K562 (cell line): ENCODE results near the gene ABHD16A. TPM values are rescaled to one million over a fixed set of nuclear protein-coding genes. Genes with fewer than 3 reads are reported as not detected.

Experiments
- C11orf30 ChIP-seq: fragments of 450-650 bp; IDR thresholded peaks from 2 replicates; pipeline ENCODE4 v1.6.1; 2016; ENCODE audit warnings: low read depth, mild to moderate bottlenecking
- CBFA2T2 ChIP-seq: fragments of 450-650 bp; conservative IDR thresholded peaks from 2 replicates; pipeline ENCODE4 v1.6.1; 2017; ENCODE audit warnings: mild to moderate bottlenecking
- CHCHD3 ChIP-seq: fragments of 250-450 bp; sonication (Bioruptor Pico); IDR thresholded peaks from 2 replicates; pipeline ENCODE4 v2.1.2; 2022; ENCODE audit warnings: mild to moderate bottlenecking
- CSDE1 ChIP-seq, 2 experiments: fragments of 450-650 bp; IDR thresholded peaks; 2 replicates each; pipeline ENCODE4 v1.6.1; 2016; ENCODE audit warnings: mild to moderate bottlenecking in 1 of 2
- DNMT1 ChIP-seq: fragments of 450-650 bp; IDR thresholded peaks from 2 replicates; pipeline ENCODE4 v1.6.1; 2016; ENCODE audit warnings: antibody characterized with exemption, mild to moderate bottlenecking
- FIP1L1 ChIP-seq: fragments of 200-400 bp; formaldehyde crosslinking; IDR thresholded peaks from 2 replicates; pipeline ENCODE4 v1.6.1; 2018; ENCODE audit warnings: mild to moderate bottlenecking, low read depth, low read length; ENCODE audit not compliant: poor library complexity, severe bottlenecking
- FOXJ2 ChIP-seq: fragments of 200-800 bp; sonication (Bioruptor generic); IDR thresholded peaks from 2 replicates; pipeline ENCODE4 v1.6.1; 2016; ENCODE audit warnings: missing genetic modification characterization, missing compliant biosample characterization
- FUS ChIP-seq: fragments of 200-400 bp; formaldehyde crosslinking; optimal IDR thresholded peaks from 2 replicates; pipeline ENCODE3; 2017; ENCODE audit warnings: low read depth, low read length
- HMG20A ChIP-seq: fragments of 450-650 bp; formaldehyde crosslinking; conservative IDR thresholded peaks from 2 replicates; pipeline ENCODE4 v1.4.0; 2020; ENCODE audit warnings: mild to moderate bottlenecking, mixed read lengths
- HNRNPH1 ChIP-seq: fragments of 200-400 bp; formaldehyde crosslinking; optimal IDR thresholded peaks from 2 replicates; pipeline ENCODE3; 2017; ENCODE audit warnings: low read depth, mild to moderate bottlenecking, low read length, moderate library complexity
- IRF1 ChIP-seq: sonication (generic); formaldehyde crosslinking; IDR thresholded peaks from 2 replicates; pipeline ENCODE4 v1.8.0; 2022; ENCODE audit warnings: missing genetic modification reagents, mild to moderate bottlenecking, borderline replicate concordance
- MCM7 ChIP-seq, 2 experiments: fragments of 450-650 bp; IDR thresholded peaks; 2 replicates each; pipeline ENCODE4 v1.6.1; 2016 to 2018
- MTA1 ChIP-seq: fragments of 450-650 bp; IDR thresholded peaks from 2 replicates; pipeline ENCODE4 v1.6.1; 2017; ENCODE audit warnings: borderline replicate concordance
- NFRKB ChIP-seq: fragments of 450-650 bp; IDR thresholded peaks from 2 replicates; pipeline ENCODE4 v1.6.1; 2016; ENCODE audit warnings: low read depth
- RAD21 ChIP-seq, 2 experiments: fragments of 250-450 bp in 1 of 2; fragments of 450-650 bp in 1 of 2; sonication (Bioruptor Pico) in 1 of 2; formaldehyde crosslinking in 1 of 2; IDR thresholded peaks in 1 of 2; conservative IDR thresholded peaks in 1 of 2; 2 replicates each; pipeline versions ENCODE4 v1.4.0 to v1.8.0; 2020 to 2022; ENCODE audit warnings: mild to moderate bottlenecking in 2 of 2, moderate library complexity in 1 of 2
- RNF219 ChIP-seq: fragments of 250-450 bp; sonication (Bioruptor Pico); IDR thresholded peaks from 2 replicates; pipeline ENCODE4 v1.5.0; 2022; ENCODE audit warnings: mild to moderate bottlenecking
- SMARCA4 ChIP-seq: fragments of 450-650 bp; IDR thresholded peaks from 2 replicates; pipeline ENCODE4 v1.6.1; 2016
- SNIP1 ChIP-seq: fragments of 450-650 bp; IDR thresholded peaks from 2 replicates; pipeline ENCODE4 v1.7.1; 2017; ENCODE audit warnings: low read depth, mild to moderate bottlenecking
- STAG1 ChIP-seq: sonication (generic); formaldehyde crosslinking; IDR thresholded peaks from 2 replicates; pipeline ENCODE4 v1.5.0; 2020; ENCODE audit warnings: missing genetic modification reagents, borderline replicate concordance
- U2AF1 ChIP-seq: fragments of 200-400 bp; formaldehyde crosslinking; optimal IDR thresholded peaks from 2 replicates; pipeline ENCODE3; 2017; ENCODE audit warnings: mild to moderate bottlenecking, low read depth, low read length, moderate library complexity
- UBTF ChIP-seq, 2 experiments: IDR thresholded peaks; 2 replicates each; pipeline ENCODE4 v1.6.1; 2012; ENCODE audit warnings: improper control_type of control experiment in 2 of 2, low read depth in 2 of 2, low read length in 2 of 2, borderline replicate concordance in 1 of 2
- YY1 ChIP-seq, 3 experiments: IDR thresholded peaks; 2 replicates each; pipeline ENCODE4 v1.6.1; 2011; ENCODE audit warnings: low read length in 2 of 3, mild to moderate bottlenecking in 2 of 3, moderate library complexity in 2 of 3, borderline replicate concordance in 1 of 3, control low read depth in 1 of 3, low read depth in 1 of 3; ENCODE audit not compliant: insufficient read depth in 3 of 3, insufficient replicate concordance in 2 of 3, control insufficient read depth in 1 of 3, insufficient read length in 1 of 3; ENCODE audit errors: extremely low read depth in 1 of 3
- ZKSCAN1 ChIP-seq: fragments of 150-350 bp; IDR thresholded peaks from 2 replicates; pipeline ENCODE4 v1.6.1; 2016; ENCODE audit warnings: low read depth, low read length
- ZNF146 ChIP-seq: IDR thresholded peaks from one replicate; pipeline ENCODE4 v1.6.1; 2018; ENCODE audit warnings: missing compliant biosample characterization; ENCODE audit not compliant: unreplicated experiment
- ZNF174 ChIP-seq: fragments of 250-450 bp; sonication (Bioruptor Pico); IDR thresholded peaks from 2 replicates; pipeline ENCODE4 v1.4.0; 2020; ENCODE audit warnings: mild to moderate bottlenecking
- ZNF253 ChIP-seq: fragments of 250-450 bp; sonication (Bioruptor Pico); conservative IDR thresholded peaks from 2 replicates; pipeline ENCODE4 v1.6.1; 2021; ENCODE audit warnings: mild to moderate bottlenecking
- polyA plus RNA-seq, 8 experiments: library from polyadenylated mRNA; depleted of rRNA in 4 of 8; stranded (reverse) in 5 of 8; unstranded in 3 of 8; fragments of >200 nt; fragmentation: Nextera tagmentation in 2 of 8; fragmentation: Illumina TruSeq in 1 of 8; extraction: Ambion mirVana in 2 of 8; extraction: Trizol in 1 of 8; gene quantifications; 2 replicates each; pipeline versions ENCODE4 v1.2.1 to v1.2.3, GENCODE V29; 2011 to 2014; ENCODE audit warnings: inconsistent platforms in 1 of 8, missing spikeins in 1 of 8
- total RNA-seq, 7 experiments: library from RNA; depleted of rRNA in 6 of 7; stranded (reverse); fragments of >200 nt in 6 of 7; fragmentation: Illumina TruSeq in 2 of 7; extraction: Trizol in 2 of 7; gene quantifications; 2 replicates each; pipeline versions ENCODE4 v1.2.1 to v1.2.3, GENCODE V29; 2011 to 2021; ENCODE audit warnings: low replicate concordance in 1 of 7

ABHD16A gene
- total and polyA plus RNA-seq, 9 of the 15 experiments (the other 6 are each of a cell fraction or from before 2014, with no cell fraction given): 25.8 to 120 (median 81.6) TPM

GRCh38 chr6:31702405-31702818, 712 bp downstream of the ABHD16A start (continued):
- no peak for TF ChIP-seq STAG1 (CRISPR knock-in tag)
- no peak for TF ChIP-seq IRF1 (CRISPR knock-in tag)
- 0 out of 2 replicates have a peak, but pooled peaks have one; percentile 7 for TF ChIP-seq NFRKB
- no peak for TF ChIP-seq ZNF253 (CRISPR knock-in tag)
- no peak for TF ChIP-seq HMG20A (CRISPR knock-in tag)
- TF ChIP-seq U2AF1: no peak
- TF ChIP-seq ZNF174: no peak
- TF ChIP-seq SMARCA4: peak; percentile 82
- no peak; the same call in 1 of the 2 replicates for TF ChIP-seq CHCHD3 (CRISPR knock-in tag)
- 0 out of 4 replicates have a peak, but pooled peaks of 1 of the 2 experiments have one; percentile 17 for TF ChIP-seq MCM7 (IDR thresholded peaks at IDR 0.05)
- TF ChIP-seq FOXJ2: no peak
- no peak for TF ChIP-seq FUS
- no peak for TF ChIP-seq DNMT1
- TF ChIP-seq UBTF (IDR thresholded peaks at IDR 0.05; ENCODE audit: borderline replicate concordance in 1 of 2, low read depth in 2 of 2, low read length in 2 of 2): no peak; a peak in 1 of 4 replicates
- no peak for TF ChIP-seq FIP1L1
- TF ChIP-seq C11orf30: 0 out of 2 replicates have a peak, but pooled peaks have one; percentile 4
- TF ChIP-seq CBFA2T2: no peak
- TF ChIP-seq YY1 (IDR thresholded peaks at IDR 0.05; ENCODE audit: borderline replicate concordance in 1 of 3, control insufficient read depth in 1 of 3, extremely low read depth in 1 of 3, insufficient read depth in 3 of 3, insufficient read length in 1 of 3, insufficient replicate concordance in 2 of 3, low read depth in 1 of 3, low read length in 2 of 3): no peak
- TF ChIP-seq RNF219 (CRISPR knock-in tag): no peak
- TF ChIP-seq CSDE1 (IDR thresholded peaks at IDR 0.05): no peak
- TF ChIP-seq ZNF146 (CRISPR knock-in tag): no peak
- peak; percentile 2 to 25; a peak in 1 of 4 replicates for TF ChIP-seq RAD21 (CRISPR knock-in tag; conservative IDR thresholded peaks at IDR 0.05 in 1 of 2, IDR thresholded peaks at IDR 0.05 in 1 of 2)
- no peak for TF ChIP-seq ZKSCAN1
- no peak for TF ChIP-seq HNRNPH1
- TF ChIP-seq MTA1: 0 out of 2 replicates have a peak, but pooled peaks have one; percentile 19
- no peak for TF ChIP-seq SNIP1
